Activated naive CD8-positive, alpha-beta T cell treated with anti-CD3 and anti-CD28 coated beads, Interleukin-2, amount 10 ng/mL, durations not matched to agents 7 days and 5 days (primary cell): ENCODE results near the gene DCANP1. TPM values are rescaled to one million over a fixed set of nuclear protein-coding genes. Genes with fewer than 3 reads are reported as not detected.
A peak's percentile ranks its signal among the peaks of the same experiment; 100 is the strongest.

ENCODE experiments used
- ATAC-seq: fragments of 150-1000 bp; cut with Tn5 transposase; one replicate; pipeline ENCODE4 v1.10.0; 2021; ENCODE audit warnings: low read depth, moderate library complexity
- POLR2A ChIA-PET: fragments of 350-600 bp; sonication (Branson Sonifier 250); formaldehyde crosslinking; loops from one replicate; lab custom pipeline; 2021; ENCODE audit warnings: antibody characterized with exemption; lab: Charles Lee
- DNase-seq: peaks from one replicate; pipeline ENCODE4 v3.0.0; 2021
- H3K27ac Mint-ChIP-seq: one replicate; pipeline ENCODE4 v1.8.0; 2022; ENCODE audit warnings: mild to moderate bottlenecking, mixed read lengths
- H3K27me3 Mint-ChIP-seq: one replicate; pipeline ENCODE4 v1.8.0; 2022; ENCODE audit warnings: mild to moderate bottlenecking, moderate library complexity, mixed read lengths
- H3K36me3 Mint-ChIP-seq: one replicate; pipeline ENCODE4 v1.8.0; 2021; ENCODE audit warnings: mild to moderate bottlenecking, mixed read lengths
- H3K4me1 Mint-ChIP-seq: one replicate; pipeline ENCODE4 v1.8.0; 2021; ENCODE audit warnings: mixed read lengths
- H3K4me3 Mint-ChIP-seq: one replicate; pipeline ENCODE4 v1.8.0; 2022; ENCODE audit warnings: mild to moderate bottlenecking, moderate library complexity, mixed read lengths
- H3K9me3 Mint-ChIP-seq: one replicate; pipeline ENCODE4 v1.8.0; 2021; ENCODE audit warnings: mixed read lengths
- total RNA-seq, 2 experiments: library from RNA; stranded (reverse); gene quantifications; one replicate each; pipeline ENCODE4 v1.2.3, GENCODE V29; 2021

The DCANP1 gene
- total RNA-seq, 2 experiments from 2014 or later: not detected

GRCh38 chr5:135487037-135487395 is 39.9 kb upstream of the DCANP1 start:
- no peak for ATAC-seq
- Mint-ChIP-seq H3K4me1 (peaks cover 5% of the 10 kb centered on the region), H3K36me3 (no peaks in the 10 kb centered on the region), H3K4me3 (no peak overlapping the region), H3K9me3 (no peaks in the 10 kb centered on the region), H3K27me3 (peaks cover 61% of the 10 kb centered on the region), H3K27ac (no peak overlapping the region)
- POLR2A ChIA-PET: no interaction called here
- no peak for DNase-seq

GRCh38 chr5:135486131-135487036 is 39.2 kb upstream of the DCANP1 start:
- H3K4me3 Mint-ChIP-seq: no peak overlapping the region
- no peak for ATAC-seq
- POLR2A ChIA-PET: no interaction called here
- H3K36me3 Mint-ChIP-seq: no peaks in the 10 kb centered on the region
- DNase-seq: no peak
- no peak overlapping the region for H3K27ac Mint-ChIP-seq
- peaks cover 5% of the 10 kb centered on the region for H3K4me1 Mint-ChIP-seq
- peaks cover 55% of the 10 kb centered on the region for H3K27me3 Mint-ChIP-seq
- no peaks in the 10 kb centered on the region for H3K9me3 Mint-ChIP-seq

GRCh38 chr5:135484674-135485086 is 37.5 kb upstream of the DCANP1 start:
- ATAC-seq: no peak
- no peak overlapping the region for H3K27ac Mint-ChIP-seq
- H3K9me3 Mint-ChIP-seq: no peaks in the 10 kb centered on the region
- H3K27me3 Mint-ChIP-seq: peaks cover 39% of the 10 kb centered on the region
- DNase-seq: no peak
- H3K4me1 Mint-ChIP-seq: peaks cover 2% of the 10 kb centered on the region
- POLR2A ChIA-PET: no interaction called here
- H3K4me3 Mint-ChIP-seq: no peak overlapping the region
- H3K36me3 Mint-ChIP-seq: no peaks in the 10 kb centered on the region

- Mint-ChIP-seq H3K4me3 (no peak overlapping the region), H3K27ac (no peak overlapping the region), H3K27me3 (peaks cover 28% of the 10 kb centered on the region), H3K4me1 (no peaks in the 10 kb centered on the region), H3K36me3 (no peaks in the 10 kb centered on the region), H3K9me3 (no peaks in the 10 kb centered on the region)
- POLR2A ChIA-PET: no interaction called here
- ATAC-seq (no peak), DNase-seq (no peak)
Measured at GRCh38 chr5:135483254-135483653, 36.1 kb upstream of the DCANP1 start.

GRCh38 chr5:135482381-135482933 is 35.3 kb upstream of the DCANP1 start:
- Mint-ChIP-seq H3K9me3 (no peaks in the 10 kb centered on the region), H3K27ac (no peak overlapping the region), H3K27me3 (peaks cover 20% of the 10 kb centered on the region), H3K36me3 (no peaks in the 10 kb centered on the region), H3K4me1 (no peaks in the 10 kb centered on the region), H3K4me3 (no peak overlapping the region)
- POLR2A ChIA-PET: no interaction called here
- DNase-seq: no peak
- ATAC-seq: no peak

GRCh38 chr5:135481909-135482311 is 34.8 kb upstream of the DCANP1 start:
- Mint-ChIP-seq H3K9me3 (no peaks in the 10 kb centered on the region), H3K27ac (no peak overlapping the region), H3K27me3 (peaks cover 15% of the 10 kb centered on the region), H3K36me3 (no peaks in the 10 kb centered on the region), H3K4me1 (no peaks in the 10 kb centered on the region), H3K4me3 (no peak overlapping the region)
- ATAC-seq (no peak), DNase-seq (no peak)
- POLR2A ChIA-PET: no interaction called here

GRCh38 chr5:135481387-135481786 is 34.2 kb upstream of the DCANP1 start:
- Mint-ChIP-seq H3K9me3 (no peaks in the 10 kb centered on the region), H3K27ac (no peak overlapping the region), H3K27me3 (peaks cover 12% of the 10 kb centered on the region), H3K4me1 (no peaks in the 10 kb centered on the region), H3K36me3 (no peaks in the 10 kb centered on the region), H3K4me3 (no peak overlapping the region)
- POLR2A ChIA-PET: no interaction called here
- DNase-seq (no peak), ATAC-seq (no peak)

- Mint-ChIP-seq H3K9me3 (no peaks in the 10 kb centered on the region), H3K4me1 (no peaks in the 10 kb centered on the region), H3K4me3 (no peak overlapping the region), H3K36me3 (no peaks in the 10 kb centered on the region), H3K27me3 (peaks cover 10% of the 10 kb centered on the region), H3K27ac (no peak overlapping the region)
- DNase-seq (no peak), ATAC-seq (no peak)
- POLR2A ChIA-PET: no interaction called here
Measured at GRCh38 chr5:135480511-135480910, 33.4 kb upstream of the DCANP1 start.

- Mint-ChIP-seq H3K27me3 (peaks cover 6% of the 10 kb centered on the region), H3K9me3 (no peaks in the 10 kb centered on the region), H3K36me3 (no peaks in the 10 kb centered on the region), H3K4me1 (no peaks in the 10 kb centered on the region), H3K4me3 (no peak overlapping the region), H3K27ac (no peak overlapping the region)
- POLR2A ChIA-PET: no interaction called here
- ATAC-seq (no peak), DNase-seq (no peak)
Measured at GRCh38 chr5:135478938-135479337, 31.8 kb upstream of the DCANP1 start.

GRCh38 chr5:135477613-135478066 is 30.5 kb upstream of the DCANP1 start:
- POLR2A ChIA-PET: no interaction called here
- H3K27me3 Mint-ChIP-seq: peaks cover 16% of the 10 kb centered on the region
- no peaks in the 10 kb centered on the region for H3K4me1 Mint-ChIP-seq
- no peak for ATAC-seq
- no peaks in the 10 kb centered on the region for H3K36me3 Mint-ChIP-seq
- no peak overlapping the region for H3K4me3 Mint-ChIP-seq
- no peak overlapping the region for H3K27ac Mint-ChIP-seq
- DNase-seq: no peak
- no peaks in the 10 kb centered on the region for H3K9me3 Mint-ChIP-seq

- peak; percentile 2 for DNase-seq
- Mint-ChIP-seq H3K4me3 (no peak overlapping the region), H3K27ac (no peak overlapping the region), H3K27me3 (peaks cover 19% of the 10 kb centered on the region), H3K4me1 (no peaks in the 10 kb centered on the region), H3K9me3 (no peaks in the 10 kb centered on the region), H3K36me3 (no peaks in the 10 kb centered on the region)
- no peak for ATAC-seq
- POLR2A ChIA-PET: no interaction called here
Measured at GRCh38 chr5:135476615-135477581, 29.8 kb upstream of the DCANP1 start.

- Mint-ChIP-seq H3K4me3 (no peak overlapping the region), H3K4me1 (no peaks in the 10 kb centered on the region), H3K27me3 (peaks cover 24% of the 10 kb centered on the region), H3K27ac (no peak overlapping the region), H3K9me3 (no peaks in the 10 kb centered on the region), H3K36me3 (no peaks in the 10 kb centered on the region)
- no peak for DNase-seq
- POLR2A ChIA-PET: no interaction called here
- ATAC-seq: no peak
Measured at GRCh38 chr5:135473956-135474670, 27.0 kb upstream of the DCANP1 start.

- no peak overlapping the region for H3K4me3 Mint-ChIP-seq
- no peak overlapping the region for H3K27ac Mint-ChIP-seq
- ATAC-seq (no peak), DNase-seq (no peak)
- H3K4me1 Mint-ChIP-seq: no peaks in the 10 kb centered on the region
- H3K27me3 Mint-ChIP-seq: peaks cover 35% of the 10 kb centered on the region
- POLR2A ChIA-PET: no interaction called here
- H3K36me3 Mint-ChIP-seq: no peaks in the 10 kb centered on the region
- no peaks in the 10 kb centered on the region for H3K9me3 Mint-ChIP-seq
Measured at GRCh38 chr5:135472141-135472540, 25.0 kb upstream of the DCANP1 start.
